Hair follicular keratinocyte (primary cell): ENCODE data around the gene CDH19. TPM values are rescaled to one million over a fixed set of nuclear protein-coding genes. Genes with fewer than 3 reads are reported as not detected.

Experiments
- total RNA-seq: library from RNA; depleted of rRNA; stranded (reverse); fragments of >200 nt; gene quantifications from 2 replicates; pipeline ENCODE4 v1.2.3, GENCODE V29; 2015

Gene CDH19, protein sequence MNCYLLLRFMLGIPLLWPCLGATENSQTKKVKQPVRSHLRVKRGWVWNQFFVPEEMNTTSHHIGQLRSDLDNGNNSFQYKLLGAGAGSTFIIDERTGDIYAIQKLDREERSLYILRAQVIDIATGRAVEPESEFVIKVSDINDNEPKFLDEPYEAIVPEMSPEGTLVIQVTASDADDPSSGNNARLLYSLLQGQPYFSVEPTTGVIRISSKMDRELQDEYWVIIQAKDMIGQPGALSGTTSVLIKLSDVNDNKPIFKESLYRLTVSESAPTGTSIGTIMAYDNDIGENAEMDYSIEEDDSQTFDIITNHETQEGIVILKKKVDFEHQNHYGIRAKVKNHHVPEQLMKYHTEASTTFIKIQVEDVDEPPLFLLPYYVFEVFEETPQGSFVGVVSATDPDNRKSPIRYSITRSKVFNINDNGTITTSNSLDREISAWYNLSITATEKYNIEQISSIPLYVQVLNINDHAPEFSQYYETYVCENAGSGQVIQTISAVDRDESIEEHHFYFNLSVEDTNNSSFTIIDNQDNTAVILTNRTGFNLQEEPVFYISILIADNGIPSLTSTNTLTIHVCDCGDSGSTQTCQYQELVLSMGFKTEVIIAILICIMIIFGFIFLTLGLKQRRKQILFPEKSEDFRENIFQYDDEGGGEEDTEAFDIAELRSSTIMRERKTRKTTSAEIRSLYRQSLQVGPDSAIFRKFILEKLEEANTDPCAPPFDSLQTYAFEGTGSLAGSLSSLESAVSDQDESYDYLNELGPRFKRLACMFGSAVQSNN
- total RNA-seq, result not detected in 2 replicates

DNA sequence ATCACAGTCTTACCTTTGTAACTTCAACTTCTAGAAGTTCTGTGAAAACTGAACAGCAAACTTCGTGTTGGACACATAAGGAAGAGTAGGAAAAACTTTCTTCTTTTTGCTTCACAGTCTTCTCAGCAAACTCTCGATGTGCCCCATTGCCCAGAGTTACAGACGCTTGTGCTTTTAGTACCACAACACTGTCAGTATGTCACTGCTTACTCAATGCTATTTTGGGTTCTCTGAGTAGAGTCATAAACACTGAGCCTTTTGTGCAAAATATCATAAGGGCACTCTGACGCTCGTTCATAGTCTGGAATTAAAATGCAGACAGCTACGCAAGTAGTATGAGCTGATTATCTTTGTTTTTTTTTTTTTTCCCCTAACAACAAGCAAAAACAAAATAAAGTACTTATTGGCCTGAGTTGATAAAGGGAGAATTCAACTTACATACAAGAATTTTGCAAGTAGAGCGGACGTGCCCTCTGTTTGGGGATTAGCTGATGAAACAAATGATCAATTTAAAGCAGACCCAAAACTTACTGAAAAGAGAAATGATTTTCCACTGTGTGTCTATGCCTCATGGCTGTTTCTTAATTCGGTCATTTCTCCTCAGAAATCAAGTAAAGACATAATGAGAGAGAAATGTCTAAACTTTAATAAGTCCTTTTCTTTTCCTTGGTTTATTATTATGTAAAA, at the start of gene CDH19:
TSS of gene CDH19 (minus strand) at position 150 of the 687 bp plus-strand sequence. CDS start 31,886 bp downstream, outside the sequence.

